Lower leg skin (tissue), 3 donors: ENCODE results near the gene EXOC6B.

Experiments used
- POLR2A ChIP-seq, 2 donors: fragments of 450-650 bp; IDR thresholded peaks; one replicate each; pipeline ENCODE4 v1.6.1; 2016 to 2017; ENCODE audit warnings: antibody characterized with exemption in 2 of 2, mild to moderate bottlenecking in 1 of 2, moderate library complexity in 1 of 2
- TF ChIP-seq, protein P1 (sequence below), 3 donors: fragments of 450-650 bp; IDR thresholded peaks; one replicate each; pipeline ENCODE4 v1.5.1; 2016; ENCODE audit warnings: antibody characterized with exemption in 3 of 3, mild to moderate bottlenecking in 3 of 3, moderate library complexity in 2 of 3

GRCh38 chr2:72849138-72849462, 23.3 kb upstream of the EXOC6B start:
- TF ChIP-seq, protein P1, sequence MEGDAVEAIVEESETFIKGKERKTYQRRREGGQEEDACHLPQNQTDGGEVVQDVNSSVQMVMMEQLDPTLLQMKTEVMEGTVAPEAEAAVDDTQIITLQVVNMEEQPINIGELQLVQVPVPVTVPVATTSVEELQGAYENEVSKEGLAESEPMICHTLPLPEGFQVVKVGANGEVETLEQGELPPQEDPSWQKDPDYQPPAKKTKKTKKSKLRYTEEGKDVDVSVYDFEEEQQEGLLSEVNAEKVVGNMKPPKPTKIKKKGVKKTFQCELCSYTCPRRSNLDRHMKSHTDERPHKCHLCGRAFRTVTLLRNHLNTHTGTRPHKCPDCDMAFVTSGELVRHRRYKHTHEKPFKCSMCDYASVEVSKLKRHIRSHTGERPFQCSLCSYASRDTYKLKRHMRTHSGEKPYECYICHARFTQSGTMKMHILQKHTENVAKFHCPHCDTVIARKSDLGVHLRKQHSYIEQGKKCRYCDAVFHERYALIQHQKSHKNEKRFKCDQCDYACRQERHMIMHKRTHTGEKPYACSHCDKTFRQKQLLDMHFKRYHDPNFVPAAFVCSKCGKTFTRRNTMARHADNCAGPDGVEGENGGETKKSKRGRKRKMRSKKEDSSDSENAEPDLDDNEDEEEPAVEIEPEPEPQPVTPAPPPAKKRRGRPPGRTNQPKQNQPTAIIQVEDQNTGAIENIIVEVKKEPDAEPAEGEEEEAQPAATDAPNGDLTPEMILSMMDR (IDR thresholded peaks at IDR 0.05), result no peak
- no peak for TF ChIP-seq POLR2A (IDR thresholded peaks at IDR 0.05)
